HK-2 (cell line): ENCODE results near the gene SYNPO2.
"Not testable (repeated sequence)": the region's sequence is repeated elsewhere in the genome, so short reads cannot be mapped to it uniquely, and the experiment has no call there.

ENCODE experiments used
- DNase-seq: peaks from one replicate; pipeline ENCODE4 v3.0.0-alpha.2; 2018; ENCODE audit not compliant: unreplicated experiment

SYNPO2 gene

GRCh38 chr4:119000400-119000799, 111.7 kb downstream of the SYNPO2 start:
- DNase-seq = no peak

GRCh38 chr4:119002476-119002875, 113.8 kb downstream of the SYNPO2 start:
- DNase-seq = no peak

GRCh38 chr4:119003001-119003400, 114.3 kb downstream of the SYNPO2 start:
- not testable (repeated sequence) for DNase-seq

GRCh38 chr4:119005928-119006460, 117.3 kb downstream of the SYNPO2 start:
- DNase-seq = no peak

DNA sequence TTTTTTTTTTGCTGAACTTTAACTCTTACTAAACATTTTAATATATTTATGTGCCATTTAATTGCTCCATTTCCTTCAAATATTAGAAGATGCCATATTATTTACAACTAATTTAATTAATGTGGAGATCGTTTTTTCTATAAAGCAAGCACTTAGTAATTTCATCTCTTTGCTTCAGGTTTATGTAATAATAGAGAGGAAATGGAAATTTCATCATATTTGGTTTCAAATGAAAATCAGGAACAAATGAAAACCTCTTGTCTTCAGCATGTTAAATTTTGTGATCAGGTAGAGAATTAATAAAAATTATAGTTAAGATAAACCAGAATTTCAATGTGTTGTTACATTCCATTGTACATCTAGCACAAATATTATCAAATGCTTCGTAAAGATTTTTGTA, 120.1 kb downstream of the SYNPO2 start:
- no peak for DNase-seq

DNA sequence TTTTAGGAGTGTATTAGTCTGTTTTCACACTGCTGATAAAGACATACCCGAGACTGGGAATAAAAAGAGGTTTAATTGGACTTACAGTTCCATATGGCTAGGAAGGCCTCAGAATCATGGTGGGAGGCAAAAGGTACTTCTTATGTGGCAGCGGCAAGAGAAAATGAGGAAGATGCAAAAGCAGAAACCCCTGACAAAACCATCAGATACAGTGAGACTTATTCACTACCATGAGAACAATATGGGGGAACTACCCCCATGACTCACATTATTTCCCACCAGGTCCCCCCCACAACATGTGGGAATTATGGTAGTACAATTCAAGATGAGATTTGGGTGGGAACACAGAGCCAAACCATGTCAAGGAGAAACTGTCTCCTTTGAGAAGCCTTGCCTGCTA, 121.6 kb downstream of the SYNPO2 start:
- not testable (repeated sequence) for DNase-seq

DNA sequence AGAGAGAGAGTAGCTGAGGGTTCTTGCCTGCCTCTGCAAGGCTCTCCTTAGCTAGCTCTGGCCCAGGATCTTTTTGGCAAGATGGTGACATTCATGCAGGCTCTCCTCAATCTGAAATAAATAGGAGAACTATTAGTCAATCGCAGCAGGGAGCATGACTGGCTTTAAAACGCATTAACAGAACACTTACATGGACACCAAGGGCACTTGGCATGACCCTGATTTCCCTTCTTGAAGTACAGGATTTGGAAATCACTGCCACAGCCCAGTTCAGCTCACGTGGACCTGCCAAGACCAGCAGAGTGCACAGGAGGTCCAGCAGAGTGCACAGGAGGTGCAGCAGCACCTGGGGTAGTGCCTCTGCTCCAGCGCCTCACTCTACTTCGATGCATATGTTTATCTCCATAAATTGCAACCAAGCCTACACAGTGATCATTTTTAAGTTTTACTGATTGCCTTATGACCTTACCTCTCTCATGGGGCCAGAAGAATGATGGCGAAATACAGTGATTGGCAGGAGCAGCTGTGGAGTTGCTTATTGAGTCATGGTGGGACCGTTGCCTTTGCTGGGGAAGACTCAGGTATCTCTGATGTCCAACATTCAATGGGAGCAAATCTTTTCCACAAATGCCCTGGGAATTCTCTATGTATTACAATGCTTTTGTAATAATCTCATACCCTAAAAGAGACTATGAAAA, 122.4 kb downstream of the SYNPO2 start:
- DNase-seq = no peak

- DNase-seq = no peak
Measured at GRCh38 chr4:119011607-119011988, 122.9 kb downstream of the SYNPO2 start.

GRCh38 chr4:119014658-119015057, 126.0 kb downstream of the SYNPO2 start:
- DNase-seq = no peak

DNA sequence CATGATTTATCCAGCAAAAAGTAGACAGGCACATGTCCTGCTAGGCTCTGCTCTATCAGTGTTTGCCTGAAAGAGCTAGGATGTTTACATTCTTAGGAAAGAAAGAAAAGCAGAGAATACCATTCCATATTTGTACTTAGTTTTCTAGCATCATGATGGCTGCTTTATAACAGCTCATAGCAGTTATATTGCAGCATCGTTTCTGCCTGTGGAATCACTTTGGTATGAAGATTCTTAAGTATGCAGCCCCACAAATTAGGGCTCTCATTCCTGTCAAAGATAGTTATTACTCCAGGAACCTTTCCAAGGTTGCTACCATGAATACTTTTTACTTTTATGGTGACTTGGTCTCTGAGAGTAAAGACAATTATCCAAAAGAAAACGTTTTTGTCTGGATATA, 128.0 kb downstream of the SYNPO2 start:
- no peak for DNase-seq

- no peak for DNase-seq
Measured at GRCh38 chr4:119017636-119018035, 129.0 kb downstream of the SYNPO2 start.

DNA sequence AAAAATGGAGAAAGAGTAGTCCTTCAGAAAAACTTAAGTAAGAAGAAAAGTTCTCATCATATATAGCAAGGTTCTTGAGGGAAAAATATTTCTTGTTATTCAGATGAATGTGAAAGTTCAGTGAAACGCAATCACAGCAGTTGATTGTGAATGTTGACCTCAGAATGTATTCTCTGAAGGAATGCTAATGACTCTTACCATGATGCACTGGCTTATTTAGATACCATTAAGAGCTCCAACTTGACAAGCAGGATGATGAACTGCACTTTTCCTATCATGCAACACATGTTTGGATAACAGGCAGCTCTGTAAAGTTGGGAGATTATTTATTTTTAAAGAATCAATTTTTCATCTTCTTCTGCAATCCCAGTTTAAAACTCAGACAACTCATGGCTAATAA, 131.5 kb downstream of the SYNPO2 start:
- DNase-seq = no peak

- not testable (repeated sequence) for DNase-seq
Measured at GRCh38 chr4:119022520-119022919, 133.9 kb downstream of the SYNPO2 start.

- no peak for DNase-seq
Measured at GRCh38 chr4:119024102-119024501, 135.4 kb downstream of the SYNPO2 start.

DNA sequence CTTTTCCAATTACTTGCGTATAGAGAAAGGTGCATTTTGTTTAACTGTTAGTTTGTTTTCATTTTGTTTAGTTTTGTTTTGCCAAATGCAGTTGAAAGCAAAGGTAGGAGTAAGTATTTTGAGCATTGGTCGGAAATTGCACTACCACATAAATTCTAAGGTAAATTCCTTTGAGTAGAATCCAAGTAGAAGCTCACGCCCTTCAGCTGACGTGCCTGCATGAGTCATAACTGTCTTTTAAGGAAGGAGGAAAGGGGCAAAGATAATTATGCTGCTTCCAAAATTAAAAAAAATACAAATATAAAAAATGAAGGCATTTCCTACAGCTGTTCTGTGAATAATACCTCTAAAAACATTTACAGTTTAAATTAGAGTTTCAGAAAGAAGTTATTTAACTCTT, 136.8 kb downstream of the SYNPO2 start:
- DNase-seq = no peak

- DNase-seq = no peak
Measured at GRCh38 chr4:119025916-119026661, 137.4 kb downstream of the SYNPO2 start.

DNA sequence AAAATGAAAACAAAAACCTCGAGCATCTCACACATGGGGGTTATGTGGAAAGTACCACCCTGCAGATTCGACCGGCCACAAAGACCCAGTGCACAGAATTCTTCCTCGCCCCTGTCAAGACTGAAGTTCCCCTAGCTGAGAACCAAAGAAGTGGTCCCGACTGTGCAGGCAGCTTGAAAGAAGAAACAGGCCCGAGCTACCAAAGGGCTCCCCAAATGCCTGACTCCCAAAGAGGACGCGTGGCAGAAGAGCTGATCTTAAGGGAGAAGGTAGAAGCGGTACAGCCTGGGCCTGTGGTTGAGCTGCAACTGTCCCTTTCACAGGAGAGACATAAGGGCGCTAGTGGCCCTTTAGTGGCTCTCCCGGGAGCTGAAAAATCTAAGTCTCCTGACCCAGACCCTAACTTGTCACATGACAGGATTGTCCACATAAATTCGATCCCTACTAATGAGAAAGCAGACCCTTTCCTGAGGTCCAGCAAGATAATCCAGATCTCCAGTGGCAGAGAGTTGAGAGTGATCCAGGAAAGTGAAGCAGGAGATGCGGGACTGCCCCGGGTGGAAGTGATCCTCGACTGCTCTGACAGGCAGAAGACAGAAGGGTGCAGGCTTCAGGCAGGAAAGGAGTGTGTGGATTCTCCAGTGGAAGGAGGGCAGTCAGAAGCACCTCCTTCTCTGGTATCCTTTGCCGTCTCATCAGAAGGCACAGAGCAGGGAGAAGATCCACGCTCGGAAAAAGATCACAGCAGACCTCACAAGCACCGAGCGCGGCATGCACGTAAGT, 138.2 kb downstream of the SYNPO2 start:
- no peak for DNase-seq

DNA sequence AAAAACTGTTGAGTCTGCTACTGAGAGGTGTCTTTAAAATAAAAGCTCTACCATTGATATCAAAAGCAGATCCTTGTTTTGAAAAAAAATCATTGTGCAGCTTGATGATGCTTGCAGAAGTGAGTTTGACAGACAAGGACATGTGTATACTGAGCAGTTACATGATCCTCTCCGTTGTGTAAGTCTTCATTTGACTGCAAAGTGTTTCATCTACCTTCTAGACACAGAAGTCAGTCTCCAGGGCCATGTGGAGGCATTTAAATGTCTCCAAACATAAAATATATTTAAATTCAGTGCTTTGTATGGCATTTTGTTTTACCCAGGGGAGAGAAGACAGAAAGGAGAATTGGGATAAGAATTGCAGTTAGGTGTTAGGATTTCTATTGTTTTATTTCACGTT, 139.2 kb downstream of the SYNPO2 start:
- no peak for DNase-seq

DNA sequence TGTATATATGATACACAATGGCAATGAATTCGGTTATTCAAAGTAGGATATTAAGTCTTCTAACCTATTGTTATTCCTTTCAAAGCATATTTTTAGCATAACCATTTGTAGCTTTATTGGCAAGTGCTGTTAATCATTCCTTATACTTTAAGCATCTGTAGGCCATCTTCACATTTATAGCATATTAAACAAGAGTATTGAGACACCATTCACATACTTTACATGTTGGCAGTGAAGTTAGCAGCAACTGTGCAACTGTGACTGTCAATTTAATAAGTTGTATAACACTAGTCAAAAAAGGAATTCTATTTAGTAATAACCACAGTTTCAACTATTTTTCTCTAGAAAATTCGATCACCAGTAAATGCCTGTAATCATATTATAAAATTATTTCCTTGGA, 139.6 kb downstream of the SYNPO2 start:
- DNase-seq = no peak

DNA sequence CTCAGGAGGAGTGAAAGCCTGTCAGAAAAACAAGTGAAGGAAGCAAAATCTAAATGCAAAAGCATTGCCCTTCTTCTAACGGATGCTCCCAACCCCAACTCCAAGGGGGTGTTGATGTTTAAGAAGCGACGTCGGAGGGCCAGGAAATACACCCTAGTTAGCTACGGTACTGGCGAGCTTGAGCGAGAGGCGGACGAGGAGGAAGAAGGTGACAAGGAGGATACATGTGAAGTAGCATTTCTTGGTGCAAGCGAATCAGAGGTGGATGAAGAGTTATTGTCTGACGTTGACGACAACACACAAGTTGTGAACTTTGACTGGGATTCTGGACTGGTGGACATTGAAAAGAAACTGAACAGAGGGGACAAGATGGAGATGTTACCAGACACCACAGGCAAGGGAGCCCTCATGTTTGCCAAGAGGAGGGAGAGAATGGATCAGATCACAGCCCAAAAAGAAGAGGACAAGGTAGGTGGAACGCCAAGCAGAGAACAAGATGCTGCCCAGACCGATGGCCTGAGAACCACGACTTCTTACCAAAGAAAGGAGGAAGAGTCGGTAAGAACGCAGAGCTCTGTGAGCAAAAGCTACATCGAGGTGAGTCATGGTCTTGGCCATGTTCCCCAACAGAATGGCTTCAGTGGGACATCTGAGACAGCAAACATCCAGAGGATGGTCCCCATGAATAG, 141.3 kb downstream of the SYNPO2 start:
- DNase-seq = no peak

DNA sequence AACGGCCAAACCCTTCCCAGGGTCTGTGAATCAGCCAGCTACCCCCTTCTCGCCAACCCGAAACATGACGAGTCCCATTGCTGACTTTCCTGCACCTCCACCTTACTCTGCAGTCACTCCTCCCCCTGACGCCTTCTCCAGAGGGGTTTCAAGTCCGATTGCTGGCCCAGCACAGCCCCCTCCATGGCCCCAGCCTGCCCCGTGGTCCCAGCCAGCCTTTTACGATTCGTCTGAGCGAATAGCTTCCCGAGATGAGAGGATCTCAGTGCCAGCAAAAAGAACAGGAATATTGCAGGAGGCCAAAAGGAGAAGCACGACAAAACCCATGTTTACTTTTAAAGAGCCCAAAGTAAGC, 141.9 kb downstream of the SYNPO2 start:
- no peak for DNase-seq

DNA sequence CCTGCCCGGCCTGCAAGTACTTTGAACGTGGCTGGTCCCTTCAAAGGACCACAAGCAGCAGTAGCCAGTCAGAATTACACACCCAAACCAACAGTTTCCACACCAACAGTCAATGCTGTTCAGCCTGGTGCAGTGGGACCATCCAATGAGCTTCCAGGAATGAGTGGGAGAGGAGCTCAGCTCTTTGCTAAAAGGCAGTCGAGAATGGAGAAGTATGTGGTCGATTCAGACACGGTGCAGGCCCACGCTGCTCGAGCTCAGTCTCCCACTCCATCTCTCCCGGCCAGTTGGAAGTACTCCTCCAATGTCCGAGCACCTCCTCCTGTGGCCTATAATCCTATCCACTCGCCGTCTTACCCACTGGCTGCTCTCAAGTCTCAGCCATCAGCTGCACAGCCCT, 142.6 kb downstream of the SYNPO2 start:
- no peak for DNase-seq
